K562 (cell line): ENCODE results near the gene MYH7. TPM values are rescaled to one million over a fixed set of nuclear protein-coding genes. Genes with fewer than 3 reads are reported as not detected.

ENCODE experiments used
- ATAC-seq: fragments of 200-7000 bp; cut with Tn5 transposase; 3 replicates; pipeline ENCODE4 v1.9.1; 2020; ENCODE audit warnings: moderate library complexity
- BruUV-seq: library from RNA; stranded (reverse); fragments of 400-500 nt; replicated peaks from 2 replicates; lab custom pipeline; 2021; lab: Mats Ljungman, UMichigan
- CTCF ChIA-PET: fragments of 300-600 bp; formaldehyde crosslinking; extraction: SDS; loops from one replicate; lab custom pipeline; 2021; ENCODE audit warnings: low intra/inter-chr PET ratio; lab: Yijun Ruan, JAX
- POLR2A ChIA-PET: fragments of 300-600, 350-650 bp; sonication (Branson Sonifier 250); formaldehyde crosslinking; extraction: SDS; loops from one replicate; lab custom pipeline; 2021; ENCODE audit warnings: antibody characterized with exemption, inconsistent platforms; lab: Yijun Ruan, JAX
- DNase-seq, 4 experiments: peaks; one replicate each; pipeline versions ENCODE4 v3.0.0 to v3.0.0-alpha.2; 2011 to 2018; ENCODE audit warnings: low spot score in 3 of 4, mixed read lengths in 3 of 4; ENCODE audit errors: extremely low read depth in 1 of 4
- FAIRE-seq: peaks from 2 replicates; lab custom pipeline; 2011; peaks lifted over from hg19 to GRCh38; lab: Jason Lieb, UNC
- H2AFZ ChIP-seq: 2 replicates; pipeline ENCODE4 v1.6.0; 2011; ENCODE audit warnings: low read depth, low read length, control low read depth, inconsistent platforms
- H3K27ac ChIP-seq: fragments of 200-600 bp; 3 replicates; pipeline ENCODE4 v1.8.0; 2011; ENCODE audit warnings: low read depth, mild to moderate bottlenecking, control low read depth, inconsistent platforms, low read length, moderate library complexity, mixed read lengths; ENCODE audit errors: extremely low read depth
- H3K27me3 ChIP-seq, 2 experiments: fragments of 300-600 bp in 1 of 2; 2 replicates in 1 of 2; 3 replicates in 1 of 2; pipeline versions ENCODE4 v1.6.0 to v1.8.0; 2011; ENCODE audit warnings: inconsistent platforms in 2 of 2, low read length in 2 of 2, mild to moderate bottlenecking in 1 of 2, mixed read lengths in 1 of 2, moderate library complexity in 1 of 2; ENCODE audit not compliant: control insufficient read depth in 2 of 2, insufficient read depth in 2 of 2
- H3K36me3 ChIP-seq: fragments of 300-600 bp; 3 replicates; pipeline ENCODE4 v1.8.0; 2011; ENCODE audit warnings: mild to moderate bottlenecking, low read length, inconsistent platforms; ENCODE audit not compliant: control insufficient read depth, insufficient read depth
- H3K4me1 ChIP-seq, 2 experiments: fragments of 200-600 bp in 1 of 2; replicated peaks in 1 of 2; 2 replicates in 1 of 2; 3 replicates in 1 of 2; pipeline versions ENCODE4 v1.5.1 to v1.8.0; 2011; ENCODE audit warnings: inconsistent platforms in 2 of 2, low read length in 2 of 2, mild to moderate bottlenecking in 1 of 2, mixed read lengths in 1 of 2, moderate library complexity in 1 of 2; ENCODE audit not compliant: control insufficient read depth in 2 of 2, insufficient read depth in 2 of 2
- H3K4me2 ChIP-seq: 2 replicates; pipeline ENCODE4 v1.6.1; 2011; ENCODE audit warnings: low read length, control low read depth, inconsistent platforms, mixed read lengths; ENCODE audit not compliant: insufficient read depth
- H3K4me3 ChIP-seq: fragments of 200-600 bp; sonication (generic), shearing (Covaris generic); 2 replicates; pipeline ENCODE4 v1.5.1; 2016; ENCODE audit warnings: control low read depth, inconsistent platforms
- H3K79me2 ChIP-seq: fragments of 200-600 bp; 3 replicates; pipeline ENCODE4 v1.8.0; 2011; ENCODE audit warnings: low read length, inconsistent platforms; ENCODE audit not compliant: control insufficient read depth, insufficient read depth
- H3K9ac ChIP-seq, 2 experiments: 2 replicates each; pipeline versions ENCODE4 v1.6.0 to v1.6.1; 2011; ENCODE audit warnings: low read depth in 2 of 2, low read length in 2 of 2, control low read depth in 1 of 2, inconsistent platforms in 1 of 2, mild to moderate bottlenecking in 1 of 2, mixed read lengths in 1 of 2; ENCODE audit not compliant: insufficient read depth in 1 of 2
- H3K9me1 ChIP-seq: one replicate; pipeline ENCODE4 v1.6.0; 2011; ENCODE audit warnings: inconsistent platforms, mild to moderate bottlenecking, low read length, moderate library complexity; ENCODE audit not compliant: control insufficient read depth, insufficient read depth
- H3K9me3 ChIP-seq: replicated peaks from 2 replicates; pipeline ENCODE4 v1.5.1; 2011; ENCODE audit warnings: low read depth, low read length, inconsistent platforms; ENCODE audit not compliant: control insufficient read depth, insufficient read depth
- H4K20me1 ChIP-seq: replicated peaks from 2 replicates; pipeline ENCODE4 v1.6.1; 2011; ENCODE audit warnings: low read length, inconsistent platforms, mixed read lengths; ENCODE audit not compliant: control insufficient read depth, insufficient read depth
- CBFA2T3 ChIP-seq: fragments of 450-650 bp; IDR thresholded peaks from 2 replicates; pipeline ENCODE4 v1.6.1; 2017
- ELF2 ChIP-seq: fragments of 250-450 bp; sonication (Bioruptor Pico); IDR thresholded peaks from 2 replicates; pipeline ENCODE4 v1.5.0; 2021; ENCODE audit warnings: mild to moderate bottlenecking
- FIP1L1 ChIP-seq: fragments of 200-400 bp; formaldehyde crosslinking; IDR thresholded peaks from 2 replicates; pipeline ENCODE4 v1.6.1; 2018; ENCODE audit warnings: mild to moderate bottlenecking, low read depth, low read length; ENCODE audit not compliant: poor library complexity, severe bottlenecking
- HNRNPLL ChIP-seq: fragments of 200-400 bp; formaldehyde crosslinking; IDR thresholded peaks from 2 replicates; pipeline ENCODE4 v1.6.1; 2017; ENCODE audit warnings: low read length, low read depth, mild to moderate bottlenecking; ENCODE audit not compliant: poor library complexity, severe bottlenecking
- KLF16 ChIP-seq: IDR thresholded peaks from 2 replicates; pipeline ENCODE4 v1.6.1; 2016; ENCODE audit warnings: antibody characterized with exemption
- NCOA2 ChIP-seq, 2 experiments: fragments of 450-650 bp; IDR thresholded peaks; 2 replicates each; pipeline ENCODE4 v1.6.1; 2018; ENCODE audit warnings: mild to moderate bottlenecking in 2 of 2, moderate library complexity in 1 of 2; ENCODE audit not compliant: partially characterized antibody in 2 of 2
- NR2C2 ChIP-seq, 2 experiments: fragments of 200-800 bp in 1 of 2; sonication (Bioruptor generic) in 1 of 2; sonication (generic) in 1 of 2; formaldehyde crosslinking in 1 of 2; IDR thresholded peaks; 2 replicates each; pipeline versions ENCODE4 v1.6.1 to v1.8.0; 2016 to 2022; ENCODE audit warnings: mild to moderate bottlenecking in 1 of 2, missing compliant biosample characterization in 1 of 2, missing genetic modification characterization in 1 of 2, missing genetic modification reagents in 1 of 2
- NR4A1 ChIP-seq, 2 experiments: fragments of 250-450 bp in 1 of 2; fragments of 450-650 bp in 1 of 2; sonication (Bioruptor Pico) in 1 of 2; IDR thresholded peaks; 2 replicates each; pipeline versions ENCODE4 v1.4.0 to v1.6.1; 2016 to 2020; ENCODE audit warnings: mild to moderate bottlenecking in 2 of 2, missing compliant biosample characterization in 1 of 2, missing genetic modification characterization in 1 of 2, moderate library complexity in 1 of 2
- POLR2AphosphoS2 ChIP-seq: IDR thresholded peaks from 2 replicates; pipeline ENCODE4 v1.6.1; 2012; ENCODE audit warnings: low read length, improper control_type of control experiment
- POLR3A ChIP-seq: IDR thresholded peaks from 2 replicates; pipeline ENCODE4 v1.6.1; 2011; ENCODE audit warnings: borderline replicate concordance, mild to moderate bottlenecking, moderate library complexity; ENCODE audit not compliant: insufficient read length, insufficient read depth; ENCODE audit errors: extremely low read depth
- RREB1 ChIP-seq: fragments of 250-450 bp; sonication (Bioruptor Pico); IDR thresholded peaks from 2 replicates; pipeline ENCODE4 v1.4.0; 2020
- SAP30 ChIP-seq: fragments of 200-600 bp; sonication (generic); IDR thresholded peaks from 2 replicates; pipeline ENCODE4 v1.6.1; 2012; ENCODE audit warnings: borderline replicate concordance, low read depth, mild to moderate bottlenecking, moderate library complexity, low read length, control low read depth, inconsistent platforms; ENCODE audit not compliant: insufficient read depth, poor library complexity, severe bottlenecking
- SMAD4 ChIP-seq: fragments of 250-450 bp; sonication (Bioruptor Pico); conservative IDR thresholded peaks from 2 replicates; pipeline ENCODE4 v1.8.0; 2021; ENCODE audit warnings: inconsistent platforms, mild to moderate bottlenecking, moderate library complexity
- SMARCE1 ChIP-seq: fragments of 450-650 bp; IDR thresholded peaks from 2 replicates; pipeline ENCODE4 v1.7.1; 2016; ENCODE audit warnings: mild to moderate bottlenecking
- ZNF143 ChIP-seq: sonication (generic); formaldehyde crosslinking; IDR thresholded peaks from 2 replicates; pipeline ENCODE4 v1.9.0; 2022; ENCODE audit warnings: mild to moderate bottlenecking, missing genetic modification reagents
- WGBS: fragments of 100-300 bp; shearing (Covaris generic); methylation state at CpG from one replicate; pipeline ENCODE4 v1.1.6; 2016; ENCODE audit warnings: low coverage, mixed read lengths; ENCODE audit not compliant: insufficient coverage; ENCODE audit errors: missing lambda C conversion rate; 5-methylcytosine and 5-hydroxymethylcytosine counted together
- in situ Hi-C: fragments of 300-500 bp; cut with MboI; formaldehyde crosslinking; loops from 4 replicates; pipeline ENCODE4 v1.15.0; 2018; ENCODE audit warnings: inconsistent platforms, mixed read lengths
- intact Hi-C: fragments of 100-400 bp; cut with micrococcal nuclease; formaldehyde crosslinking; loops from 2 replicates; pipeline ENCODE4 v1.14.2; 2022
- polyA plus RNA-seq, 8 experiments: library from polyadenylated mRNA; depleted of rRNA in 4 of 8; stranded (reverse) in 5 of 8; unstranded in 3 of 8; fragments of >200 nt; fragmentation: Nextera tagmentation in 2 of 8; fragmentation: Illumina TruSeq in 1 of 8; extraction: Ambion mirVana in 2 of 8; extraction: Trizol in 1 of 8; gene quantifications; 2 replicates each; pipeline versions ENCODE4 v1.2.1 to v1.2.3, GENCODE V29; 2011 to 2014; ENCODE audit warnings: inconsistent platforms in 1 of 8, missing spikeins in 1 of 8
- total RNA-seq, 7 experiments: library from RNA; depleted of rRNA in 6 of 7; stranded (reverse); fragments of >200 nt in 6 of 7; fragmentation: Illumina TruSeq in 2 of 7; extraction: Trizol in 2 of 7; gene quantifications; 2 replicates each; pipeline versions ENCODE4 v1.2.1 to v1.2.3, GENCODE V29; 2011 to 2021; ENCODE audit warnings: low replicate concordance in 1 of 7
- TF ChIP-seq, protein P1 (sequence below): fragments of 250-450 bp; sonication (Bioruptor Pico); IDR thresholded peaks from 2 replicates; pipeline ENCODE4 v1.5.0; 2021

Gene MYH7
- total and polyA plus RNA-seq, 9 of the 15 experiments (the other 6 are each of a cell fraction or from before 2014, with no cell fraction given): not detected

- intact Hi-C loops (no loop called here), in situ Hi-C loops (no loop called here)
- H3K27ac ChIP-seq: no peak overlapping the region
- no peaks in the 10 kb centered on the region for H3K9me3 ChIP-seq
- ATAC-seq (no peak), DNase-seq (no peak), FAIRE-seq (no peak)
- H3K4me3 ChIP-seq: no peak overlapping the region
- H3K9me1 ChIP-seq: no peaks in the 10 kb centered on the region
- no peaks in the 10 kb centered on the region for H4K20me1 ChIP-seq
- no peak overlapping the region for H3K9ac ChIP-seq
- H2AFZ ChIP-seq: no peak overlapping the region
- no peaks in the 10 kb centered on the region for H3K79me2 ChIP-seq
- H3K27me3 ChIP-seq: peaks cover 14 to 66% of the 10 kb centered on the region in 2 experiments; a peak in 4 of 5 replicates
- H3K4me2 ChIP-seq: no peak overlapping the region
- POLR2A ChIA-PET: no interaction called here
- H3K36me3 ChIP-seq: no peaks in the 10 kb centered on the region
- peaks cover 0 to 6% of the 10 kb centered on the region in 2 experiments; a peak in 2 of 5 replicates for H3K4me1 ChIP-seq
- WGBS: 6% methylated on average over 10 of the region's 14 CpGs
- BruUV-seq: no TSS peak
- CTCF ChIA-PET: no interaction called here
- no peak for TF ChIP-seq ELF2 (CRISPR knock-in tag)
- TF ChIP-seq, protein P1, sequence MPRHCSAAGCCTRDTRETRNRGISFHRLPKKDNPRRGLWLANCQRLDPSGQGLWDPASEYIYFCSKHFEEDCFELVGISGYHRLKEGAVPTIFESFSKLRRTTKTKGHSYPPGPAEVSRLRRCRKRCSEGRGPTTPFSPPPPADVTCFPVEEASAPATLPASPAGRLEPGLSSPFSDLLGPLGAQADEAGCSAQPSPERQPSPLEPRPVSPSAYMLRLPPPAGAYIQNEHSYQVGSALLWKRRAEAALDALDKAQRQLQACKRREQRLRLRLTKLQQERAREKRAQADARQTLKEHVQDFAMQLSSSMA (CRISPR knock-in tag): no peak
- no peak for TF ChIP-seq POLR2AphosphoS2
- TF ChIP-seq SMAD4 (CRISPR knock-in tag): no peak
- TF ChIP-seq KLF16: no peak
- TF ChIP-seq NR2C2 (CRISPR knock-in tag; IDR thresholded peaks at IDR 0.05): no peak
- no peak for TF ChIP-seq NR2C2 (tag; IDR thresholded peaks at IDR 0.05)
- TF ChIP-seq ZNF143 (CRISPR knock-in tag): no peak
- no peak for TF ChIP-seq FIP1L1
- TF ChIP-seq HNRNPLL: no peak
- TF ChIP-seq NCOA2 (IDR thresholded peaks at IDR 0.05; ENCODE audit: partially characterized antibody in 2 of 2): no peak
- TF ChIP-seq SMARCE1: no peak
- TF ChIP-seq POLR3A: no peak
- no peak for TF ChIP-seq SAP30
- TF ChIP-seq CBFA2T3: no peak
- no peak for TF ChIP-seq NR4A1 (CRISPR knock-in tag; IDR thresholded peaks at IDR 0.05)
- no peak for TF ChIP-seq NR4A1 (tag; IDR thresholded peaks at IDR 0.05)
- TF ChIP-seq RREB1 (CRISPR knock-in tag): no peak
Measured at GRCh38 chr14:23404331-23404900, 31.0 kb downstream of the MYH7 start.
